Chondrocyte (in vitro differentiated cells): Measurements from ENCODE around the gene CRHR2. TPM values are rescaled to one million over a fixed set of nuclear protein-coding genes. Genes with fewer than 3 reads are reported as not detected.

Source experiments
- DNase-seq: peaks from one replicate; pipeline ENCODE4 v3.0.0; 2021; ENCODE audit warnings: mixed read lengths, low spot score
- H3K27ac Mint-ChIP-seq: one replicate; pipeline ENCODE4 v1.8.0; 2021; ENCODE audit warnings: mild to moderate bottlenecking, moderate library complexity, mixed read lengths; ENCODE audit not compliant: unreplicated experiment
- H3K27me3 Mint-ChIP-seq: 2 replicates; pipeline ENCODE4 v1.8.0; 2021; ENCODE audit warnings: low read depth, mixed read lengths
- H3K36me3 Mint-ChIP-seq: 2 replicates; pipeline ENCODE4 v1.8.0; 2021; ENCODE audit warnings: low read depth, mixed read lengths
- H3K4me1 Mint-ChIP-seq: 2 replicates; pipeline ENCODE4 v1.8.0; 2021; ENCODE audit warnings: low read depth, mild to moderate bottlenecking, mixed read lengths
- H3K4me3 Mint-ChIP-seq: one replicate; pipeline ENCODE4 v1.8.0; 2021; ENCODE audit warnings: mild to moderate bottlenecking, moderate library complexity, mixed read lengths; ENCODE audit not compliant: unreplicated experiment
- H3K9me3 Mint-ChIP-seq: 2 replicates; pipeline ENCODE4 v1.8.0; 2021; ENCODE audit warnings: low read depth, mixed read lengths
- CTCF ChIP-seq: fragments of 200-600 bp; sonication (generic); IDR thresholded peaks from 2 replicates; pipeline ENCODE4 v1.5.0; 2021; ENCODE audit warnings: antibody characterized with exemption, mild to moderate bottlenecking, moderate library complexity
- total RNA-seq: library from RNA; stranded (reverse); gene quantifications from 3 replicates; pipeline ENCODE4 v1.2.1, GENCODE V29; 2021

CRHR2 gene
- total RNA-seq, 1 donor from 2014 or later = not detected

- Mint-ChIP-seq H3K36me3 (peaks cover 12% of the 10 kb centered on the region), H3K4me3 (no peak overlapping the region), H3K27me3 (no peaks in the 10 kb centered on the region), H3K27ac (no peak overlapping the region), H3K9me3 (no peaks in the 10 kb centered on the region), H3K4me1 (no peaks in the 10 kb centered on the region)
- peak; percentile 75 for DNase-seq
- TF ChIP-seq CTCF = no peak
Measured at GRCh38 chr7:30652132-30652531, 30.1 kb downstream of the CRHR2 start.

GRCh38 chr7:30650421-30650808 is 31.8 kb downstream of the CRHR2 start:
- Mint-ChIP-seq H3K4me1 (no peaks in the 10 kb centered on the region), H3K27ac (no peak overlapping the region), H3K9me3 (no peaks in the 10 kb centered on the region), H3K27me3 (no peaks in the 10 kb centered on the region), H3K4me3 (no peak overlapping the region), H3K36me3 (peaks cover 16% of the 10 kb centered on the region)
- TF ChIP-seq CTCF = no peak
- peak; percentile 62 for DNase-seq

- no peak overlapping the region for H3K4me3 Mint-ChIP-seq
- H3K27ac Mint-ChIP-seq = no peak overlapping the region
- peak; percentile 73 for DNase-seq
- H3K36me3 Mint-ChIP-seq = peaks cover 19% of the 10 kb centered on the region
- no peaks in the 10 kb centered on the region for H3K27me3 Mint-ChIP-seq
- no peak for TF ChIP-seq CTCF
- H3K9me3 Mint-ChIP-seq = no peaks in the 10 kb centered on the region
- no peaks in the 10 kb centered on the region for H3K4me1 Mint-ChIP-seq
Measured at GRCh38 chr7:30649717-30650420, 32.4 kb downstream of the CRHR2 start.

GRCh38 chr7:30648744-30649540 is 33.3 kb downstream of the CRHR2 start:
- DNase-seq = peak; percentile 69

More at GRCh38 chr7:30648744-30649540, 33.3 kb downstream of the CRHR2 start:
- no peaks in the 10 kb centered on the region for H3K4me1 Mint-ChIP-seq
- H3K27me3 Mint-ChIP-seq = no peaks in the 10 kb centered on the region
- H3K9me3 Mint-ChIP-seq = no peaks in the 10 kb centered on the region
- peaks cover 20% of the 10 kb centered on the region for H3K36me3 Mint-ChIP-seq
- no peak for TF ChIP-seq CTCF
- H3K27ac Mint-ChIP-seq = no peak overlapping the region
- no peak overlapping the region for H3K4me3 Mint-ChIP-seq
